Eye (tissue), 1 donor: ENCODE data around the gene SPON1.
"Not testable (repeated sequence)": the region's sequence is repeated elsewhere in the genome, so short reads cannot be mapped to it uniquely, and the experiment has no call there.

Experiments used
- DNase-seq: peaks from one replicate; pipeline ENCODE4 v3.0.0-alpha.2; 2015

SPON1 gene

DNA sequence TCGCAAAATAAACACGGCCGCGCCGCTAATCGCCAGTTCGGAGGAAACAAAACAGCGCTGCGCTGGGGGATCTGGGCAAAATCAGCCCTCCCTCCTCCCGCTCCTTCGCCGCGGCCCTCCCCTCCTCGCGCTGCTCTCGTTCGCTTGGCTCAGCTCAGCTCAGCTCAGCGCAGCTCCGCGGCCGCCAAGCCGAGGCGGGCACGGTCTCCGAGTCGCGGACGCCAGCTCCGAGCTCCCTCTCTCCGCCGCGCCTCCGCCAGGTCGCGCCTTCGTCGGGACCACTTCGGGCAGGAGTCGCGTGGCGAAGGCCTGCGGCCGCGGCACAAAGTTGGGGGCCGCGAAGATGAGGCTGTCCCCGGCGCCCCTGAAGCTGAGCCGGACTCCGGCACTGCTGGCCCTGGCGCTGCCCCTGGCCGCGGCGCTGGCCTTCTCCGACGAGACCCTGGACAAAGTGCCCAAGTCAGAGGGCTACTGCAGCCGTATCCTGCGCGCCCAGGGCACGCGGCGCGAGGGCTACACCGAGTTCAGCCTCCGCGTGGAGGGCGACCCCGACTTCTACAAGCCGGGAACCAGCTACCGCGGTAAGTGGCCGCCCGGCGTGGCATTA is at the start of gene SPON1:
TSS of gene SPON1 (plus strand) at position 162 of the 607 bp plus-strand sequence. CDS start at position 344, 182 bp downstream.
- peak; percentile 93 for DNase-seq

DNA sequence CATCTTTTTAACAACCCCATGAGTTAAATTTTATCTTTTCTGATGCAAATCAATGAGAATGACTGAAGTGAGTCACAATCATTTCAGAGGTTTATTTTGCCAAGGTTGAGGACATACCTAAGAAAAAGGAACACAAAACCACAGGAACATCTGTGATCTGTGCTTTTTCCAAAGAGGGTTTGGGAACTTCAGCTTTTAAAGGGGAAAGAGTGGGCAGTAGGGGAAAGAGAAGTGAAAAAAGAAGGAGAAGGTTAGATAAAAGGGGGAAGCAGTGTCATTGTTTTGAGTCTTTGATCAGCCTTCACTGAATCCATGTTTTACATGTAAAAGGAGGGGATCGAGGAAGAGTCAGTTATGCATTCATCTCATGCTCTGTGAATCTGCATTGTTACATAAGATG is 45.3 kb upstream of the SPON1 start:
- DNase-seq: no peak

DNA sequence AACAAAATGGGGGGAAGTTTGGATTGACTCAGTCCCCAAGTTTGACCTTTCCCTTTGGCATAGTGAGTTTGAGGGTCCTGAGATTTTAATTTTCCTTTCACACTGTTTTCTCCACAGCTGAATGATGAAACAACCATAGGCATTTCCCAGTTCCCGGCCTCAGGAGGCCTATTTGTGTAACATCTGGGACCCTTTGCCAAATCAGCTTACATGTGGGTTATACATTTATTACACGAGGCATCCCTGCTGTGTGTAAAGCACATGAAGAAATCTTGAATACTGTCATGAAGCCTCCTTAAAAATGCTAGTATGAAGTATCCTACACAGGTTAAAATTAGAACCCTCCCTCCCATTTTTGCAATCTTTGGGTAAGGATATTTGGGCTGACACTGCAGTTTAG is 44.6 kb upstream of the SPON1 start:
- DNase-seq: no peak

DNA sequence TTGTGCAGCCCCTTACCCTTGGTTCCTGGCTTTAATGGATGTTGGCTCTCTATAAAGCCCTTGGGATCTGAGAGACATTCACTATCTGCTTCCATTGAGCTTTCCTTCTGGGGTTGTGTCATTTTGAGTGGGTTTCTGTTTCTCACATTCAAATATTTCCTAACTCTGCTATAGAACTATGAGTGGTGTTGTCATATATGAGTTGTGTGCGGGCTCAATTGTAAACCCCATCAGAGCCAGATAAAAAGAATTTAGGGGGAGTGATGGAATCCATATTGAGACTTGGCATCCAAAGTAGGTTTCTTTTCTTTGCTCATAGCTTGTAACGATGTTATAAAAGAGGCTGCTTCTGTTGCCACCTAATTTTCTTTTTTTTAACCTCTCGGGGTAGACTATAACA is 41.8 kb upstream of the SPON1 start:
- no peak for DNase-seq

DNA sequence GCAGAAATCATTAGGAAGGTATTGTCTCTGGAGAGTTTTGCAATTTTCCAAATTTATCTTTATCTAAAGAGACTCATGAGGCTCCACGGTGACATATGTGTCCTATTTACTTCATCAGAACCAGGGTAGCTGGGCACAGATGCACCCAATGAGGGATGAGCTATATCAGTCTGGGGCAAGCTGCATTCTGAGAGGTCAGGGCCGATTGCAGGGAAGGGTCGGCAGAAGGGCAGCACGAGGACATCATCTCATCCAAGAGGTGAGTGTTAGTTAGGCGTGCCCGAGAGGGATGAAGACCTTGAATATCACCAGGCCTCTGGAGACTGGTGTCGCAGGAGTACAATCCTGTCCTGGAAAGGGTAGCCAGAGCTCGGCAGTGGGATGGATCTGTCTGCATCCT is 41.0 kb upstream of the SPON1 start:
- no peak for DNase-seq

DNA sequence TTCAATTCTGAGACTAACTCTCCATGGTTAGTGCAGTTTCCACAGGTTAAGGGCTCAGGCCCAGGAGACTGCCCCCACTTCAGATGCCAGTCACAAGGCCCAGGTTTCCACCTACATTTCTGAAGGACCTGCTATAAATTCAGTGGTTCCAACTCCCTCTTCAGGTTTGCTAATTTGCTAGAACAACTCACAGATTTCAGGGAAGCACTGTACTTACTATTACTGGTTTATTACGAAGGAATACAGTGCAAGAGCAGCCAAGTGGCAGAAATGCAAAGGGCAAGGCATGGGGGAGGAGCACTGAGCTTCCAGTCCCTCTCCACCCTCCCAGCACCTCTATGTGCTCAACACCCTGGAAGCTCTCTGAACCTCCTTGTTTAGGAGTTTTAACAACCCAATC is 39.3 kb upstream of the SPON1 start:
- no peak for DNase-seq

DNA sequence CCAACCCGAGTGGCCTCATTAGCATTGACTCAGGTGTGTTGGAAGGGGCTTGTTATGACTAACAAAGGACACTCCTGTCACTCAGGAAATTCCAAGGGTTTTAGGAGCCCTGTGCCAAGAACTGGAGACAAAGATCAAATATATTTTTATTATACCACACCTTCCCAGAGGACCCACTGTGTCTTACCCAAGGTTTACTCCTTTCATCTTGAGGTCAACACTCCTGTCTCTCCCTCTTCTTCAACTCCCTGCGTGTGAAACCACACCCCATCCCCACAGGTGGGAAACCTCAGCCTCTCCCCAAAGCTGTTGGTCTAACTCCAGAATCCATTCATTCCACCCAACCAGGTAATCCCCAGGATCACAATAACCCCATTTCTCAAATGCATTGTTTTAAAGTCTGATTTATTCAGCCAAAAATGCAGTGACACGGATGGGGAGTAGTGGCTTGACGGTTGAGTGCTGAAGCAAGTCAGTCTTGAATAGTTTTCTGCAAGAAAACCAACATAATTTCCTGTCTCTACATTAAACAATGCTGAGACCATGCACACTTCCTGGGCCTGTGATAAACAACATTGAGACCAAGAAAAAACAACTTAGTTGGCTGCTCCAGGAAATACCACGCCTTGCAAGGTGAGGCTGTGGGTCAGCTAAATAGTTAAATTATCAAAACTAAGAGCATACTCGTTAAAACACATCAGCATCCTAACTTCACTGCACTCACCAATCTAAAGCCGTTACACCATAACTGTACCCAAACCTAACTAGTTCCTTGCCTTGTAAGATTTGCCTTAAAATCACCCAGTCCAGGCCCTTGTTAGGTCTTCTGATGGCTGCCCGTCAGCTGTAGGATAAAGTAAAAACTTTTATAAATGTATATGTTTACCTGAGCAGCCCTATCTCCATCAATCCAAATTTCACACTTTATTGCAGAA is 38.5 kb upstream of the SPON1 start:
- no peak for DNase-seq

DNA sequence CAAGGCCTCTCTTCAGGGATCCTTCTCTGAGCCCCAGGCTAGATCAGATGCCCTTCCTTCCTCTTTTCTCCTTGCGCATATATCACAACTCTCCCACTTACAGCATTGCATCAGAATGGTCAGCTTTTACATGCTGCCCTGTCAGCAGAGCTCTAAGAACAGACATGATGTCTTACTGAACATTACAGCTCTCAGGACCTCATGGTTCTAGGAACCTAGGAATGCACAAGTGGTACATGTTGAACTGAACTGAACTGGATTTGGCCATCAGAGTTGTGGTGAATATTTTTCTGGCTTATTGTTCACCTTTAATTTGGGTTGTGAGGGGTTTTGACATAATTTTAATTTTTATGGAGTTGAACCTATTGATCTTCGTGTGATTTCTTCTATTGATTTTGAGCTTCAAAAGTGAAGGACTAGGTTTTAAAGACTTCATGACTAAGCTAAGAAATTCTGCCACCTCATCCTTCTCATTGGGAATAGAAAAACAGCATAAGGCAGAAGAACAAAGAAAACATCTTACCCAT is 37.7 kb upstream of the SPON1 start:
- no peak for DNase-seq

DNA sequence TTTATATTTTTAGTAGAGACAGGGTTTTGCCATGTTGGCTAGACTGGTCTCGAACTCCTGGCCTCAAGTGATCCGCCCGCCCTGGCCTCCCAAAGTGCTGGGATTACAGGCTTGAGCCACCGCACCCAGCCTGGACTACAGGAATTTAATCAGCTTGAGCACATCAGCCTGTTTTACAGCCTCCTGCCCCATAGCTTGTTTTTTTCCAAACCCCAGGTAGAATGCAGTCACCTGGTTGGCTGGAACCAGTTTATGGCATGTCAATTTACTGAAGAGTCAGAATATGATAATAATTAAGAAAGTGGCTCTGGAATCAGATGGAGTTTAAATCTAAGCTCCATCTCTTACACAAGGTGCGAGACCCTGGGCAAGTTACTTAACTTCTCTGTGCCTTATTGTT is 36.2 kb upstream of the SPON1 start:
- not testable (repeated sequence) for DNase-seq

DNA sequence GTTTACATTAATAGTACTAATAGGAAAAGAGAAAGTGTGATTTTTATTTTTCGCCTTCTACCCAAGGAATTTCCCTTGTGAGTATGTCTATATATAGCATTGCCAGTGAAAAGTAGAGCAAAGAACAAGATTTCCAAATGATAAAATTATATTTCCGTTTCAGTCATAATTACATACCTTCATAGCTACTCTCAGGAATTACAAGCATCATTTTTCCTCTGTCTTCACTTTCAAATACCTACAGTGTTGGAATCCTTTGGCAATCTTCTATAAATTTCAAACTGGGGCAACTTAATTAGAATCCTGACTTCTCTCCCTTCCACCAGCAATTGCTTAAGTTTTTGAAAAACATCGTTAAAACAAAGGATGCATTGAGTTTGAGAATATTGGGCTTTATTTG is 35.5 kb upstream of the SPON1 start:
- no peak for DNase-seq

DNA sequence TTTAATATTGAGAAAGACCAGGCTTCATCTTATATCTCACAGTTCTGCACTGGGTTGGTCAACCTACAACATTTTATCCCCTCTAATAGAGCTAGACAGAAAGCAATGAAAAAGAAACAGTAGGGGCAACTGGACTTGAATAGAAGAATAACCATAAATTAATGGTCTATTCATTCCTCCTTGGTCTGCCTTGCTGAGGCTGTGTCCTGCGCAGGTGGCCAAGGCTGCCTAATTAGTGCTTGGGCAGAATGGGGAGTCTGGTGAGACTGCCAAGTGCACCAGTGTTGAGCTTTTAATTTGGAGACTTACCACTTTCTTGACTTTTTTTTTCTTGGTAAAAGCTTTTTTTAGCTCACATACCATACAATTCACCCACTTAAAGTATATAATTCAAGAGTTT is 35.0 kb upstream of the SPON1 start:
- peak; percentile 65 for DNase-seq

DNA sequence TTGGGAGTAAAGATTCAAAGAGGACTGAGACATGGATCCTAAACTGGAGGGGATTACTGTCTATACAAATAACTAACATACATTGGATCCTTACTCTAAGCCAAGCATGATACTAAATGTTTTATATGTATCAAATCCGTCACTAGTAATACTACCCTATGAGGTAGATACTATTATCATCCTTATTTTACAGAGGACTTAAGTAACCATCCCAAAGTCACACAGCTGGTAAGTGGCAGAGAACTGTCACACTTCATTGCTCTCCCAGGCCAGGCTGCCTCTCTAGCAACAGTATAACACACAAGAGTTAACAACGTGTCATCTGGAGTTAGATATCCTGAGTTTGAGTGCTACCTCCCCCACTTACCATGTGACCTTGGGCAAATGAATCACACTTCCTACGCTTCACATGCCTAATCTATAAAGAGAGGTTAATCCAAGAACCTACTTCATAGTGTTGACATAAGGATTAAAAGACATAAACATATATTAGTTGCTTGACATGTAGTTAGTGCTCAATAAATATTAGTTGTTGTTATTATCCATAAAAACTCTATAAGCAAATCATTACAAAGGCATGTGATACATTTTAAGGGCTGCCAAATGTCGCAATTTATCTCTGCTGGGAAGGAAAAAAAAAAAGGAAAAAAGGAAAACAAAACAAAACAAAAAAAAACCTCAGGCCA is 33.8 kb upstream of the SPON1 start:
- DNase-seq: peak; percentile 88

DNA sequence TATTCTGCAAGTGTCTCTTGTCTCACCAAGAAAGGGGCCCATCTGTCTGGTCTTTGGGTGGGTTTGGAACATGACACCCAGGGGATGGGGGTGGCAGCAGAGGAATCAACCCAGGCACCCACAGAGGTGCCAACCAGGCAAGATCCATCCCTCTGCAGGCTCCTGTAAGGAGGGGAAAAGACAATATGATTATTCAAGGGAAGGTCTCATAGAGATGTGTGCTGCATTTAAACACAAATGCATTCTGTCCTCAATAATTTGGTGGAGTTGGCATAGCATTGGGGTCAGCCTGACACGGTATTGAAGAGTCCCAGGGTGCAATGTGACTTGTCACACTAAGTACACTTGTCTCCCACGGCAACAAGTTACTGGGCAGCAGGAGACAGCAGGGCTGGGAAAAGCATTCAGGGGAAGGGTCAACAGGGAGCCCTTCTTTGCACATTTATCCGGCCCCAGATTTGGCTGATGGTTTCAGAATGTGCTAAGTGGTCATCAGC is 33.1 kb upstream of the SPON1 start:
- no peak for DNase-seq

DNA sequence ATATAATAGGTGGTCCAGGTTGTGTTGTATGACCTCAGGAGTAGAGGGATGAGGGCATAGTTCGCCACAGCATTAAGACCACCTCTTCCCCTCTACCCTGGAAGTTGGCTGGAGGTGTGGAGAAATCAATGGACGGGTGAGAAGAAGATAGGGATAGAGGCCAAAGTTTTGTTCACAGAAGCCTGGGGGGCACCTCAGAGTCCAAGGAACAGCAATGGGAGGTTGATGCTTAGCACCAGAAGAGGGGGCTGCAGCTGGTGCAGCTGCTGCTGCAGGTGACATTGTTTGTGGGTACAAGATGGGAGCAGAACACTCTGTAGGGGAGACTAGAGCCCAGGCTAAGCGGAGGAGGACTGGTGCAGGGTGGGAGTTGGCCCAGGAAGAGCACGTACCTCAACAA is 31.2 kb upstream of the SPON1 start:
- DNase-seq: no peak

DNA sequence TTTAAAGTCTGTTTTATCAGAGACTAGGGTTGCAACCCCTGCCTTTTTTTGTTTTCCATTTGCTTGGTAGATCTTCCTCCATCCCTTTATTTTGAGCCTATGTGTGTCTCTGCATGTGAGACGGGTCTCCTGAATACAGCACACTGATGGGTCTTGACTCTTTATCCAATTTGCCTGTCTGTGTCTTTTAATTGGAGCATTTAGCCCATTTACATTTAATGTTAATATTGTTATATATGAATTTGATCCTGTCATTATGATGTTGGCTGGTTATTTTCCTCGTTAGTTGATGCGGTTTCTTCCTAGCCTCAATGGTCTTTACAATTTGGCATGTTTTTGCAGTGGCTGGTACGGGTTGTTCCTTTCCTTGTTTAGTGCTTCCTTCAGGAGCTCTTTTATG is 25.4 kb upstream of the SPON1 start:
- not testable (repeated sequence) for DNase-seq

DNA sequence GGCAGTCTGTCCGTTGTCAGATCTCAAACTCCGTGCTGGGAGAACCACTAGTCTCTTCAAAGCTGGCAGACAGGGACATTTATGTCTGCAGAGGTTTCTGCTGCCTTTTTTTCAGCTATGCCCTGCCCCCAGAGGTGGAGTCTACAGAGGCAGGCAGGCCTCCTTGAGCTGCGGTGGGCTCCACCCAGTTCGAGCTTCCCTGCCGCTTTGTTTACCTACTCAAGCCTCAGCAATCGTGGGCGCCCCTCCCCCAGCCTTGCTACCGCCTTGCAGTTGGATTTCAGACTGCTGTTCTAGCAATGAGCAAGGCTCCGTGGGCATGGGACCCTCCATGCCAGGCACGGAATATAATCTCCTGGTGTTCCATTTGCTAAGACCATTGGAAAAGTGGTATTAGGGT is 23.7 kb upstream of the SPON1 start:
- DNase-seq: not testable (repeated sequence)

DNA sequence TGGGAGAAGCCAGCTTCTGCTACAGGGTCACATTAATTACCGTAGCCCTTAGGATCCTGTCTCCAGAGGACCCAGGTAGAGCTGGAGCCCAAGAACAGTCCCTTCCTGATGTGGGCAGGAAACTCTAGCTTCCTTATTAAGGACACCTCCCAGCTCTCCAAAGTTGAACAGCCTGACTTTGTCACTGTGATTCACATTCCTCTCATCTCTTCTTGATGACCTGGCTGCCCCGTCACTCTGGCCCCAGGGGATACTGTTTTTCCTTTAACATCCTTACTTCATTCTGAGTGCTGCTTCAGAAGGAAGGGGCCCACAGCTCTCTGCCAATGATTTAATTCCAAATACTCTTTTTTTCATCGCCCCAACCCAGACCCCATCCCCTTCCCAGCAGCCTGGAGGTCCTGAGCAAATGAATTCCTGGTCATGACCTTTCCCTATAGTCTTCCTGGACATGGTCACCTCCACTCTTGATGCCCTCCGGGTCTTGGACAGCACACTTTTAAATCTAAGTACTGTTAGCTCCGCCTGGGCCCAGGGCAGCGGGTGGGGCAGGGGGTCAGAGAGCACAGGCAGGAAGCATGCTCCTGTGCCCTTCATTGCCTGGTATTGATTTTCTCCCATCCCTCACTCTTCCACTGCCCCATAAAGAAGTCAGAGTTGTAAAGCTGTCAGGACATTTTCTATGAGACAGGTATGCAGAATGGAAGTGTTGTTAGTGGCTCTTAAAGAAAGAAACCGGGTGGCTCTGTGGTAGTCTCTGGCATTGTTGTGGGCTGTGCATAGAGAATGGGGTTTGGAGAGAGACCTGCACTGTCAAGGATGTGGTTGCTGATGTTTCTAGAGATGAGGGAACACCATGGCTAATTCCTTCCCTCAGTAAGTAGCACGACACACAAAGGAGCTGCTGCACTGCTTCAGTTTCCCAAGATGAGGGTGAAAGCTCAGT is 22.3 kb upstream of the SPON1 start:
- DNase-seq: no peak

DNA sequence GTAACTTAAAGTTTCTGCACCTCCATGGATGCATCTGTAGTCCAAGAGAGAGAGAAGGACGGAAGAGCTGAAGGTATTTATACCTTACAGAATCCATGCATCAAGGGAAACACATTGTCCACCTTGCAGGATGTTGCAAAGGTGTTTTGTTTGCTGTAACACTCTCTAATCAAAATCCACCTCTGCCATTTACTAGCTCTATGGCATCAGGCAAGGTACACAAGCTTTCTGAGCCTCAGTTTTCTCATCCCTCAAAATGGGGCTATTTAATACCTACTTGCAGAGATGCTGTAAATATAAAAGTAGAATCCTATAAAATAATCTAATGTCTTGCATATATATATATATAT is 21.6 kb upstream of the SPON1 start:
- DNase-seq: no peak

DNA sequence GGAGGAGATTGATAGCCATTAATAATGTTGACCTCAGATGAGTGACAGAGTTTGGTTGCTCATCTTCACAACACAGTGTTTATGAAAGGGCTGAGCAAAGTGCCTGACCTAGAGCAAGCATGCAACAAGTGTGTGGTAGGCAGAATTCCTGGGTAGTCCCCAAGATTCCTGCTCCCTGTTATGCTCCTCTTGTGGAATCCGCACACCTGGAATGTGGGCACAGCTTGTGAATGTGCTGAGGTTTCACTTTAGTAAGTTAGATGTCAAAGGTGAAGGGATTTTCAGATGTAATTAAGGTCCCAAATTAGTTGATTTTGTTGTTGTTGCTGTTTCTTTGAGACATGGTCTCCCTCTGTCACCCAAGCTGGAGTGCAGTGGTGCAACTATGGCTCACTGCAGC is 20.7 kb upstream of the SPON1 start:
- no peak for DNase-seq

DNA sequence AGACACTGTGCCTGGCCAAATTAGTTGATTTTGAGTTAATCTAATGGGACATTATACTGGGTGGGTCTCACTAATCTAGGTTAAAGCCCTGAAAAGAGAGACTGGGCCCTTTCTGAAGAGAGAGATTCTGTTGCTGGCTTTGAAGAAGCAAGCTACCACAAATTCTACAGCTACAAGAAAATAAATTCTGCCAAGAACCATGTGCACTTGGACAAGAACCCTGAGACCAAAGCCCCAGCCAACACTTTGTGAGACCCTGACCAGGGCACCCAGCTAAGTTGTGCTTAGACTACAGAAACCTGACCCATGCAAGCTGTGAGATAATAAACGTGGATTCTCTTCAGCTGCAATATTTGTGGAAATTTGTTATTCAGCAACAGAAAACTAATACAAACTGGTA is 20.1 kb upstream of the SPON1 start:
- DNase-seq: no peak

DNA sequence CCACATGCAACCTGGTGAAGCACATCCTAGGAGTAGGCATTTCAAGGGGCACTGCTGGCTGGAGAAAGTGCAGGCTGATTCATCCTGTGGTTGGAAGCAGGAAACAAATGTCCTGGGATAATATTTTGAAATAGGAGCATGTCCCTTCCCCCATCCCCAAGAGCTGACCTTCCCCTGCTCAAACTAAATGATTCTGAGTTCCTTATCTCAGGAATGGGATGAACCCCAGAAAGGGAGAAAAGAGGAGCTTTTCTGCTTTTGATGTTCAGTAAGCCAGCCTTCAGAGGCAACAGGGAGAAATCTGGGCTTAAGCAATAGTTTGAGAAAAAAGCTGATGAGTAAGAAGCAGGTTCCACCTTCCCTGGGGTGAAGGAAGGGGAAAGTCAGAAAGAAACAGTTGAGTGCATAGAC is 19.5 kb upstream of the SPON1 start:
- no peak for DNase-seq

DNA sequence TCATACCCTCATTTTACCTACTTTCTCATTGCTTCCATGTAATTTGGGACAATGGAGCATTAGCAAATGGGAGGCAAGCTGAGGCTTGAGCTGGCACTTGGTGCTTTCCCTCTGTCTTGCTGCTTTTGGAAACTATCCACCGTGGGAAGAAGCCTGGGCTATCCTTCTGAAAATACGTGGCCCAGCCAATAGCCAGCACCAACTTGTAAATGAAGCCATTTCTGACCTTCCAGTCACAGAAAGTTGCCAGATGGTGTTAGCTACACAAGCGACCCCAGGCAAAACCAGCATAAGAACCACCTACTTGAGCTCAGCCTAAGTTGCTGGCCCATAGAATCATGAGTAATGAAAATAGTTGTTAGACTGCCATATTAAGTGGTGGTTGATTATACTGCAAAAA is 18.5 kb upstream of the SPON1 start:
- no peak for DNase-seq
